Loucy (cell line): ENCODE data around the gene PRKCZ.

Experiments used
- H2AFZ ChIP-seq: fragments of 200-600 bp; sonication (generic); 2 replicates; pipeline ENCODE4 v1.6.0; 2016; ENCODE audit warnings: antibody characterized with exemption, mild to moderate bottlenecking, low read length, moderate library complexity
- H3F3A ChIP-seq: fragments of 200-600 bp; 2 replicates; pipeline ENCODE4 v1.6.0; 2016; ENCODE audit warnings: antibody characterized with exemption, low read depth, mild to moderate bottlenecking
- H3K27me3 ChIP-seq: fragments of 200-600 bp; sonication (generic); 2 replicates; pipeline ENCODE4 v1.6.1; 2014; ENCODE audit warnings: low read length, mild to moderate bottlenecking; ENCODE audit not compliant: insufficient read depth, poor library complexity, severe bottlenecking
- H3K36me3 ChIP-seq: fragments of 200-600 bp; sonication (generic); 2 replicates; pipeline ENCODE4 v1.6.1; 2016; ENCODE audit warnings: low read length; ENCODE audit not compliant: insufficient read depth
- H3K4me1 ChIP-seq: fragments of 200-600 bp; sonication (generic); 2 replicates; pipeline ENCODE4 v1.5.1; 2014; ENCODE audit warnings: low read length, mild to moderate bottlenecking; ENCODE audit not compliant: insufficient read depth, poor library complexity, severe bottlenecking
- H3K4me2 ChIP-seq: fragments of 200-600 bp; sonication (generic); 2 replicates; pipeline ENCODE4 v1.6.0; 2014; ENCODE audit warnings: antibody characterized with exemption, low read length, low read depth, mild to moderate bottlenecking; ENCODE audit not compliant: poor library complexity, severe bottlenecking
- H3K4me3 ChIP-seq: fragments of 200-600 bp; sonication (generic); 2 replicates; pipeline ENCODE4 v1.5.1; 2014; ENCODE audit warnings: low read length, mild to moderate bottlenecking, mixed read lengths; ENCODE audit not compliant: poor library complexity, severe bottlenecking
- H3K79me2 ChIP-seq: fragments of 200-600 bp; sonication (generic); 2 replicates; pipeline ENCODE4 v1.6.1; 2014; ENCODE audit warnings: low read length; ENCODE audit not compliant: insufficient read depth
- H3K9ac ChIP-seq: fragments of 200-600 bp; sonication (generic); 2 replicates; pipeline ENCODE4 v1.6.0; 2014; ENCODE audit warnings: mild to moderate bottlenecking, low read depth, low read length, moderate library complexity; ENCODE audit not compliant: poor library complexity, severe bottlenecking
- H3K9me2 ChIP-seq: fragments of 200-600 bp; sonication (generic); replicated peaks from 2 replicates; pipeline ENCODE4 v1.6.1; 2016; ENCODE audit warnings: low read depth, low read length, mixed read lengths
- H3K9me3 ChIP-seq: fragments of 200-600 bp; sonication (generic); 2 replicates; pipeline ENCODE4 v1.6.1; 2014; ENCODE audit warnings: mild to moderate bottlenecking, antibody characterized with exemption, low read length, low read depth; ENCODE audit not compliant: insufficient read depth
- H4K20me1 ChIP-seq: fragments of 200-600 bp; sonication (generic); 2 replicates; pipeline ENCODE4 v1.6.0; 2014; ENCODE audit warnings: antibody characterized with exemption, low read length, mild to moderate bottlenecking; ENCODE audit not compliant: insufficient read depth, poor library complexity, severe bottlenecking
- CTCF ChIP-seq: fragments of 200-600 bp; sonication (generic); conservative IDR thresholded peaks from 2 replicates; pipeline ENCODE4 v1.5.1; 2014; ENCODE audit warnings: mild to moderate bottlenecking, antibody characterized with exemption, low read length
- EZH2phosphoT487 ChIP-seq: fragments of 200-600 bp; IDR thresholded peaks from 2 replicates; pipeline ENCODE4 v1.6.1; 2018; ENCODE audit warnings: antibody characterized with exemption, mild to moderate bottlenecking, moderate library complexity, borderline replicate concordance

Gene PRKCZ

GRCh38 chr1:2090216-2090890 lies 40.1 kb downstream of the PRKCZ start:
- H3K4me2 ChIP-seq, result no peak overlapping the region
- no peaks in the 10 kb centered on the region for H3K36me3 ChIP-seq
- no peaks in the 10 kb centered on the region for H3K9me3 ChIP-seq
- no peaks in the 10 kb centered on the region for H3K9me2 ChIP-seq
- H3K4me3 ChIP-seq, result no peak overlapping the region
- H4K20me1 ChIP-seq, result no peaks in the 10 kb centered on the region
- H2AFZ ChIP-seq, result no peak overlapping the region
- no peaks in the 10 kb centered on the region for H3K79me2 ChIP-seq
- H3K9ac ChIP-seq, result no peak overlapping the region
- TF ChIP-seq EZH2phosphoT487 (no peak), CTCF (no peak)
- H3F3A ChIP-seq, result no peaks in the 10 kb centered on the region
- no peaks in the 10 kb centered on the region for H3K4me1 ChIP-seq
- no peaks in the 10 kb centered on the region for H3K27me3 ChIP-seq

- Histone ChIP-seq H3K27me3 (no peaks in the 10 kb centered on the region), H3K79me2 (no peaks in the 10 kb centered on the region), H3K9me2 (no peaks in the 10 kb centered on the region), H3F3A (no peaks in the 10 kb centered on the region), H3K4me1 (no peaks in the 10 kb centered on the region), H3K36me3 (no peaks in the 10 kb centered on the region), H3K9ac (no peak overlapping the region), H4K20me1 (no peaks in the 10 kb centered on the region), H2AFZ (no peak overlapping the region), H3K4me3 (no peak overlapping the region), H3K4me2 (no peak overlapping the region), H3K9me3 (no peaks in the 10 kb centered on the region)
- no peak for TF ChIP-seq EZH2phosphoT487
- peak; percentile 60 for TF ChIP-seq CTCF
Observed at GRCh38 chr1:2091611-2092604, 41.7 kb downstream of the PRKCZ start.

GRCh38 chr1:2093055-2093454 lies 42.8 kb downstream of the PRKCZ start:
- no peaks in the 10 kb centered on the region for H3K79me2 ChIP-seq
- H3K27me3 ChIP-seq, result no peaks in the 10 kb centered on the region
- H3K9ac ChIP-seq, result no peak overlapping the region
- H3K9me2 ChIP-seq, result no peaks in the 10 kb centered on the region
- no peaks in the 10 kb centered on the region for H3K9me3 ChIP-seq
- H2AFZ ChIP-seq, result no peak overlapping the region
- H4K20me1 ChIP-seq, result no peaks in the 10 kb centered on the region
- no peak overlapping the region for H3K4me2 ChIP-seq
- no peak overlapping the region for H3K4me3 ChIP-seq
- TF ChIP-seq EZH2phosphoT487 (no peak), CTCF (no peak)
- H3F3A ChIP-seq, result no peaks in the 10 kb centered on the region
- no peaks in the 10 kb centered on the region for H3K4me1 ChIP-seq
- no peaks in the 10 kb centered on the region for H3K36me3 ChIP-seq
